Stimulated activated CD8-positive, alpha-beta memory T cell treated with anti-CD3 and anti-CD28 coated beads, Interleukin-7, amount 100 ng/mL, for 4 hours (primary cell): ENCODE results near the gene AKAP6.

ENCODE experiments used
- DNase-seq, 2 donors: peaks; one replicate each; pipeline ENCODE4 v3.0.0-alpha.2; 2020; ENCODE audit warnings: low read depth in 2 of 2

The AKAP6 gene

GRCh38 chr14:32330351-32331111 lies 1.4 kb downstream of the AKAP6 start:
- DNase-seq, result no peak

- DNase-seq, result no peak
Observed at GRCh38 chr14:32331206-32331605, 2.1 kb downstream of the AKAP6 start.

- DNase-seq, result no peak
Observed at GRCh38 chr14:32332415-32333316, 3.6 kb downstream of the AKAP6 start.

GRCh38 chr14:32336702-32337101 lies 7.6 kb downstream of the AKAP6 start:
- no peak for DNase-seq

GRCh38 chr14:32337759-32338158 lies 8.7 kb downstream of the AKAP6 start:
- no peak for DNase-seq

- no peak for DNase-seq
Observed at GRCh38 chr14:32339188-32339587, 10.1 kb downstream of the AKAP6 start.

GRCh38 chr14:32341947-32342846 lies 13.1 kb downstream of the AKAP6 start:
- no peak for DNase-seq

GRCh38 chr14:32342847-32343194 lies 13.7 kb downstream of the AKAP6 start:
- DNase-seq, result no peak

GRCh38 chr14:32343926-32344430 lies 14.9 kb downstream of the AKAP6 start:
- DNase-seq, result no peak

- no peak for DNase-seq
Observed at GRCh38 chr14:32345311-32345791, 16.3 kb downstream of the AKAP6 start.

GRCh38 chr14:32349322-32349721 lies 20.2 kb downstream of the AKAP6 start:
- no peak for DNase-seq

GRCh38 chr14:32350020-32350419 lies 20.9 kb downstream of the AKAP6 start:
- DNase-seq, result no peak

GRCh38 chr14:32352631-32353030 lies 23.5 kb downstream of the AKAP6 start:
- DNase-seq, result no peak

GRCh38 chr14:32354716-32355115 lies 25.6 kb downstream of the AKAP6 start:
- DNase-seq, result no peak

GRCh38 chr14:32358781-32359180 lies 29.7 kb downstream of the AKAP6 start:
- no peak for DNase-seq

- DNase-seq, result no peak
Observed at GRCh38 chr14:32361674-32362073, 32.6 kb downstream of the AKAP6 start.

- no peak for DNase-seq
Observed at GRCh38 chr14:32363761-32364160, 34.7 kb downstream of the AKAP6 start.

GRCh38 chr14:32364941-32365340 lies 35.8 kb downstream of the AKAP6 start:
- DNase-seq, result no peak

- DNase-seq, result no peak
Observed at GRCh38 chr14:32366256-32366879, 37.3 kb downstream of the AKAP6 start.

GRCh38 chr14:32366986-32367385 lies 37.9 kb downstream of the AKAP6 start:
- no peak for DNase-seq

- DNase-seq, result no peak
Observed at GRCh38 chr14:32367516-32367915, 38.4 kb downstream of the AKAP6 start.
